GM20000 (cell line): ENCODE measurements around the gene TSPO.

Experiments
- DNase-seq: peaks from one replicate; pipeline ENCODE4 v3.0.0; 2012; ENCODE audit warnings: low spot score
- CTCF ChIP-seq: IDR thresholded peaks from 2 replicates; pipeline ENCODE4 v1.5.1; 2012; ENCODE audit warnings: mild to moderate bottlenecking, control low read depth; ENCODE audit errors: extremely low read depth, missing control alignments

The TSPO gene

GRCh38 chr22:43183496-43184277 is 32.3 kb downstream of the TSPO start:
- no peak for TF ChIP-seq CTCF
- DNase-seq: no peak

- no peak for DNase-seq
- TF ChIP-seq CTCF: no peak
Observed at GRCh38 chr22:43185860-43186261, 34.5 kb downstream of the TSPO start.

GRCh38 chr22:43186272-43187170 is 35.2 kb downstream of the TSPO start, which contains the start of gene TTLL12:
Gene TTLL12, minus strand, starts transcription at chr22:43187134. Its CDS starts 65 bp downstream, at chr22:43187069.
- peak; percentile 95 for DNase-seq
- no peak for TF ChIP-seq CTCF

- peak; percentile 99 for DNase-seq
- peak; percentile 72 for TF ChIP-seq CTCF
Observed at GRCh38 chr22:43187171-43188099, 36.1 kb downstream of the TSPO start.

GRCh38 chr22:43188829-43189545 is 37.6 kb downstream of the TSPO start:
- DNase-seq: no peak
- no peak for TF ChIP-seq CTCF

- DNase-seq: no peak
- no peak for TF ChIP-seq CTCF
Observed at GRCh38 chr22:43191831-43192230, 40.5 kb downstream of the TSPO start.
